HL-60 (cell line): ENCODE results near the gene SEMA7A.
"Not testable (repeated sequence)": the region's sequence is repeated elsewhere in the genome, so short reads cannot be mapped to it uniquely, and the experiment has no call there.

ENCODE experiments used
- CTCF ChIP-seq: IDR thresholded peaks from one replicate; pipeline ENCODE4 v1.5.1; 2011; ENCODE audit warnings: low read length, control low read depth, inconsistent platforms; ENCODE audit not compliant: insufficient read depth
- GABPA ChIP-seq: IDR thresholded peaks from 2 replicates; pipeline ENCODE4 v1.6.1; 2012; ENCODE audit warnings: low read depth
- POLR2AphosphoS5 ChIP-seq: IDR thresholded peaks from 2 replicates; pipeline ENCODE4 v1.6.1; 2012; ENCODE audit warnings: low read depth
- REST ChIP-seq: IDR thresholded peaks from 2 replicates; pipeline ENCODE4 v1.6.1; 2012; ENCODE audit warnings: low read depth; ENCODE audit not compliant: insufficient replicate concordance
- SPI1 ChIP-seq: IDR thresholded peaks from 2 replicates; pipeline ENCODE4 v1.6.1; 2012; ENCODE audit warnings: low read depth, mild to moderate bottlenecking, borderline replicate concordance

GRCh38 chr15:74480364-74480763 is 46.6 kb upstream of the SEMA7A start:
- TF ChIP-seq CTCF, REST, GABPA, POLR2AphosphoS5, SPI1: not testable (repeated sequence)
